GM18508 (cell line): ENCODE measurements around the gene ANKMY1.

Source experiments
- ATAC-seq: cut with Tn5 transposase; IDR thresholded peaks from one replicate; pipeline ENCODE4 v1.9.1; 2021; ENCODE audit warnings: moderate number of reproducible peaks; ENCODE audit not compliant: insufficient read depth, unreplicated experiment

ANKMY1 gene

GRCh38 chr2:240452462-240453256 is 105.1 kb downstream of the ANKMY1 start:
- no peak for ATAC-seq

GRCh38 chr2:240451791-240452461 is 105.9 kb downstream of the ANKMY1 start:
- no peak for ATAC-seq

GRCh38 chr2:240451108-240451611 is 106.6 kb downstream of the ANKMY1 start:
- ATAC-seq = no peak

- ATAC-seq = no peak
Measured at GRCh38 chr2:240450532-240451107, 107.2 kb downstream of the ANKMY1 start.

GRCh38 chr2:240449764-240450531 is 107.8 kb downstream of the ANKMY1 start:
- ATAC-seq = no peak

- no peak for ATAC-seq
Measured at GRCh38 chr2:240448387-240449274, 109.2 kb downstream of the ANKMY1 start.

GRCh38 chr2:240447934-240448333 is 109.9 kb downstream of the ANKMY1 start:
- no peak for ATAC-seq

- ATAC-seq = no peak
Measured at GRCh38 chr2:240447331-240447730, 110.5 kb downstream of the ANKMY1 start.

- ATAC-seq = no peak
Measured at GRCh38 chr2:240446664-240447175, 111.1 kb downstream of the ANKMY1 start.

GRCh38 chr2:240445961-240446663 is 111.7 kb downstream of the ANKMY1 start:
- ATAC-seq = no peak

GRCh38 chr2:240444464-240444863 is 113.3 kb downstream of the ANKMY1 start:
- ATAC-seq = no peak

GRCh38 chr2:240443891-240444301 is 113.9 kb downstream of the ANKMY1 start:
- ATAC-seq = no peak

GRCh38 chr2:240442891-240443715 is 114.7 kb downstream of the ANKMY1 start:
- no peak for ATAC-seq

- ATAC-seq = no peak
Measured at GRCh38 chr2:240441993-240442411, 115.8 kb downstream of the ANKMY1 start.

- ATAC-seq = no peak
Measured at GRCh38 chr2:240441326-240441992, 116.3 kb downstream of the ANKMY1 start.

GRCh38 chr2:240440704-240441320 is 117.0 kb downstream of the ANKMY1 start:
- ATAC-seq = no peak

- no peak for ATAC-seq
Measured at GRCh38 chr2:240440251-240440650, 117.5 kb downstream of the ANKMY1 start.
